Upper lobe of right lung (tissue), 1 donor: ENCODE measurements around the gene TP63. TPM values are rescaled to one million over a fixed set of nuclear protein-coding genes. Genes with fewer than 3 reads are reported as not detected.
"Not testable (repeated sequence)": the region's sequence is repeated elsewhere in the genome, so short reads cannot be mapped to it uniquely, and the experiment has no call there.

Experiments used
- ATAC-seq: fragments of 200-7000 bp; cut with Tn5 transposase; one replicate; pipeline ENCODE4 v1.9.1; 2020; ENCODE audit warnings: mild to moderate bottlenecking, moderate library complexity
- DNase-seq: peaks from one replicate; pipeline ENCODE4 v3.0.0-alpha.2; 2020
- H3K27ac ChIP-seq: fragments of 200-600 bp; one replicate; pipeline ENCODE4 v1.8.0; 2022
- H3K27me3 ChIP-seq: fragments of 200-600 bp; one replicate; pipeline ENCODE4 v1.8.0; 2022; ENCODE audit warnings: mild to moderate bottlenecking
- H3K36me3 ChIP-seq: fragments of 200-600 bp; one replicate; pipeline ENCODE4 v1.8.0; 2022
- H3K4me1 ChIP-seq: fragments of 200-600 bp; one replicate; pipeline ENCODE4 v1.8.0; 2022
- H3K4me3 ChIP-seq: fragments of 200-600 bp; one replicate; pipeline ENCODE4 v1.8.0; 2022; ENCODE audit warnings: mild to moderate bottlenecking
- H3K9me3 ChIP-seq: fragments of 200-600 bp; one replicate; pipeline ENCODE4 v1.8.0; 2022
- intact Hi-C: fragments of 100-400 bp; cut with DNase I; formaldehyde crosslinking; loops from one replicate; pipeline ENCODE4 v1.11.0; 2022
- total RNA-seq: library from RNA; stranded (reverse); fragmentation: NEBNext Ultra II Directional; extraction: Animal tissue kit (Norgen Biotek cat#: 25700); gene quantifications from one replicate; pipeline ENCODE4 v1.2.1, GENCODE V29; 2021
- TF ChIP-seq, protein P1 (sequence below): fragments of 200-600 bp; IDR thresholded peaks from one replicate; pipeline ENCODE4 v1.8.0; 2022; ENCODE audit warnings: antibody characterized with exemption
- donor health status: DM: no; HTN: yes; CAD: no; lungs with severe emphysema.

The TP63 gene
- total RNA-seq, 1 donor from 2014 or later: 1.3 TPM

DNA sequence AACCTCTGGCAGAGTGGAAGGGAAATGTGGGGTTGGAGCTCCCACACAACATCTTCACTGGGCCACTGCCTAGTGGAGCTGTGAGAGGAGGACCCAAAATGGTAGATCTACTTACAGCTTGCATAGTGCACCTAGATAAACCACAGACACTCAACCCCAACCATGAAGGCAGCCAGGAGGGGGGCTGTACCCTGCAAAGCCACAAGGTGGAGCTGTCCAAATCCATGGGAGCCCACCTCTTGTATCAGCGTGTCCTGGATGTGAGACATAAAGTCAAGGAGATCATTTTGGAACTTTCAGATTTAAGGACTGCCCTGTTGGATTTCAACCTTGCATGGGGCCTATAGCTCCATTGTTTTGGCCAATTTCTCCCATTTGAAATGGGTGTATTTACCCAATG lies 20.9 kb downstream of the TP63 start:
- Histone ChIP-seq H3K4me3 (no peak overlapping the region), H3K36me3 (no peaks in the 10 kb centered on the region), H3K27me3 (no peaks in the 10 kb centered on the region), H3K27ac (no peak overlapping the region), H3K4me1 (no peaks in the 10 kb centered on the region), H3K9me3 (peaks cover 9% of the 10 kb centered on the region)
- DNase-seq: no peak
- intact Hi-C loops: no loop called here
- no peak for ATAC-seq
- TF ChIP-seq, protein P1, sequence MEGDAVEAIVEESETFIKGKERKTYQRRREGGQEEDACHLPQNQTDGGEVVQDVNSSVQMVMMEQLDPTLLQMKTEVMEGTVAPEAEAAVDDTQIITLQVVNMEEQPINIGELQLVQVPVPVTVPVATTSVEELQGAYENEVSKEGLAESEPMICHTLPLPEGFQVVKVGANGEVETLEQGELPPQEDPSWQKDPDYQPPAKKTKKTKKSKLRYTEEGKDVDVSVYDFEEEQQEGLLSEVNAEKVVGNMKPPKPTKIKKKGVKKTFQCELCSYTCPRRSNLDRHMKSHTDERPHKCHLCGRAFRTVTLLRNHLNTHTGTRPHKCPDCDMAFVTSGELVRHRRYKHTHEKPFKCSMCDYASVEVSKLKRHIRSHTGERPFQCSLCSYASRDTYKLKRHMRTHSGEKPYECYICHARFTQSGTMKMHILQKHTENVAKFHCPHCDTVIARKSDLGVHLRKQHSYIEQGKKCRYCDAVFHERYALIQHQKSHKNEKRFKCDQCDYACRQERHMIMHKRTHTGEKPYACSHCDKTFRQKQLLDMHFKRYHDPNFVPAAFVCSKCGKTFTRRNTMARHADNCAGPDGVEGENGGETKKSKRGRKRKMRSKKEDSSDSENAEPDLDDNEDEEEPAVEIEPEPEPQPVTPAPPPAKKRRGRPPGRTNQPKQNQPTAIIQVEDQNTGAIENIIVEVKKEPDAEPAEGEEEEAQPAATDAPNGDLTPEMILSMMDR: no peak

DNA sequence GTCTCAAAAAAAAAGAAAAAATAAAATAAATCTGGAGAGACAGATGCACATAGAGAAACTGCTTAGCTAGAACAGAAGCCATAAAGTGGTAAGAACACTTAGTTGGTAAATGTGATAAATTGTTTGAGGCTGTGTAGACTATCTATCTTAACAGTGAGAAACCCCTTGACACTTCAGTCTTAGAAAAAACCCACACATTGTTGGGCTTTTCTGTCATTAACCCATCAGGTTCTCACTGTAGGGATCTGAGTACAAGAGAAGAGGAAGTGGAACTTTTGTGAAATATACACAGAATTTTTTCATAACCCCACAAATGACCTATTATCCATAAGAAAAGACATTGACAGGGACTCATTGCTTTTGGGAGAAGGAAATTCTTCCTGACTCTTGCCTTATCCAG lies 24.4 kb downstream of the TP63 start:
- TF ChIP-seq, protein P1: no peak
- Histone ChIP-seq H3K27ac (no peak overlapping the region), H3K4me1 (no peaks in the 10 kb centered on the region), H3K4me3 (no peak overlapping the region), H3K36me3 (no peaks in the 10 kb centered on the region), H3K9me3 (peaks cover 9% of the 10 kb centered on the region), H3K27me3 (no peaks in the 10 kb centered on the region)
- ATAC-seq (no peak), DNase-seq (no peak)
- intact Hi-C loops: no loop called here

DNA sequence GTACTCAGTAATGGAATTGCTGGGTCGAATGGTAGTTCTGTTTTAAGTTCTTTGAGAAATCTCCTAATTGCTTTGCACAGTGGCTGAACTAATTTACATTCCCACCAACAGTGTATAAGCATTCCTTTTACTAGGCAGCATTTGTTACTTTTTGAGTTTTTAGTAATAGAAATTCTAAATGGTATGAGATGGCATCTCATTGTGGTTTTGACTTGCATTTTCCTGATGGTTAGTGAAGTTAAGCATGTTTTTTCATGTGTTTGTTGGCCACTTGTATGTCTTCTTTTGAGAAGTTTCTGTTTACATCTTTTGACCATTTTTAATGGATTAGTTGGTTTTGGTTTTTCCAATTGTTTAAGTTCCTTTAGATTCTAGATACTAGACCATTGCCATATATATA lies 28.4 kb downstream of the TP63 start:
- no peaks in the 10 kb centered on the region for H3K36me3 ChIP-seq
- intact Hi-C loops: no loop called here
- TF ChIP-seq, protein P1: no peak
- no peak overlapping the region for H3K27ac ChIP-seq
- ATAC-seq (no peak), DNase-seq (no peak)
- peaks cover 9% of the 10 kb centered on the region for H3K9me3 ChIP-seq
- no peaks in the 10 kb centered on the region for H3K27me3 ChIP-seq
- H3K4me3 ChIP-seq: no peak overlapping the region
- H3K4me1 ChIP-seq: no peaks in the 10 kb centered on the region

DNA sequence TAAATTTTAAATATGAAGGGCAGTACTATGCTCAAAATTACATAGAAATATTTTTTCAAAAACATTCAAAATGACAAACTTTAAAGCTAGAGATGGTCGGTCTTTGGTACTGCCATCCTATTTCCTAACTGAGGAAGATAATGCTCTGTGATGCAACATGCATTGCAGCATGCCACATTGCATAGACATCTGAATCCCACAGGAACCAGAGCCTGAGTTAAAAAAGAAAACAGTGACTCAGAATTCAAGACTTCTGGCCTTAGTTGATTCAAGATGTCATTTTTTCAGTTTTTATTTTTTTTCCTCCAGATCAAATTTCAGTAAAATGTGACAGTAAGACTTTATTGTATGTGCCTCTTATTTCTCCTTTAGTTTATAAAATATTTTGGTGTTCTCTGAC lies 33.1 kb downstream of the TP63 start:
- H3K4me1 ChIP-seq: no peaks in the 10 kb centered on the region
- no peaks in the 10 kb centered on the region for H3K27me3 ChIP-seq
- intact Hi-C loops: no loop called here
- H3K4me3 ChIP-seq: no peak overlapping the region
- DNase-seq (no peak), ATAC-seq (peak; percentile 35)
- H3K36me3 ChIP-seq: no peaks in the 10 kb centered on the region
- H3K9me3 ChIP-seq: no peaks in the 10 kb centered on the region
- TF ChIP-seq, protein P1: no peak
- no peak overlapping the region for H3K27ac ChIP-seq

DNA sequence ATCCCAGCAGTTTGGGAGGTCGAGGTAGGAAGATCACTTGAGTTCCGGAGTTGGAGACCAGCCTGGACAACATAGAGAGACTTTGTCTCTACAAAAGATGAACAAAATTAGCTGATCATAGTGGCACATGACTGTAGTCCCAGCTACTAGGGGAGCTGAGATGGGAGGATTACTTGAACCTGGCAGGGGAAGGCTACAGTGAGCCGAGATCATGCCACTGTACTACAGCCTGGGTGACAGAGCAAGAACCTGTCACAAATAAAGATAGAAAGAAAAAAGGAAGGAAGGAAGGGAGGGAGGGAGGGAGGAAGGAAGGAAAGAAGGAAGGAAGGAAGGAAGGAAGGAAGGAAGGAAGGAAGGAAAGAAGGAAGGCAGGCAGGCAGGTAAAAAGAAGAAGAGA lies 41.2 kb downstream of the TP63 start:
- intact Hi-C loops, H3K27ac ChIP-seq, DNase-seq, H3K36me3 ChIP-seq, H3K4me3 ChIP-seq, ATAC-seq, H3K27me3 ChIP-seq, H3K4me1 ChIP-seq, H3K9me3 ChIP-seq: not testable (repeated sequence)

DNA sequence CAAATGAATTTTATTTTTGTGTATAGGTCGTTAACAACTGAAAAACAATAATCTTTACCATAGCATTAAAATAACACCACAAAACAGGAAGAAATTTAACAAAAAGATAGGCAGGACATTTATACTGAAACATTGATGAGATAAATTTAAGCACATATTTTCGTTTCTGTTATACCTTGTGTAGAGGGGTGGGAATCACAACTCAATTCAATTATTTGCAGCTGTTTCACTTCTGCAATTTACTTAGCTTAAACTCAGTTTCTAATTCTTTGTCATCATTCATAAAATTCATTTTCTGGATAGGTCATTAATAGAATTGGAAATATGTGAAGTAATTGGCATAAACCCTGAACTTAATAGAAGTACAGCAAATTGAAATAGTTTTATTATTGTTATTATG lies 42.3 kb downstream of the TP63 start:
- TF ChIP-seq, protein P1: no peak
- no peak for DNase-seq
- H3K27ac ChIP-seq: no peak overlapping the region

More for the DNA sequence above, 42.3 kb downstream of the TP63 start:
- no peak for ATAC-seq
- intact Hi-C loops: no loop called here
- H3K4me3 ChIP-seq: no peak overlapping the region
- H3K9me3 ChIP-seq: peaks cover 4% of the 10 kb centered on the region
- H3K36me3 ChIP-seq: no peaks in the 10 kb centered on the region
- no peaks in the 10 kb centered on the region for H3K4me1 ChIP-seq
- H3K27me3 ChIP-seq: no peaks in the 10 kb centered on the region
